GM19467 (cell line): ENCODE results near the gene DNAAF8.

ENCODE experiments used
- ATAC-seq: cut with Tn5 transposase; IDR thresholded peaks from one replicate; pipeline ENCODE4 v1.9.1; 2021; ENCODE audit warnings: mild to moderate bottlenecking, moderate library complexity; ENCODE audit not compliant: unreplicated experiment

The DNAAF8 gene

DNA sequence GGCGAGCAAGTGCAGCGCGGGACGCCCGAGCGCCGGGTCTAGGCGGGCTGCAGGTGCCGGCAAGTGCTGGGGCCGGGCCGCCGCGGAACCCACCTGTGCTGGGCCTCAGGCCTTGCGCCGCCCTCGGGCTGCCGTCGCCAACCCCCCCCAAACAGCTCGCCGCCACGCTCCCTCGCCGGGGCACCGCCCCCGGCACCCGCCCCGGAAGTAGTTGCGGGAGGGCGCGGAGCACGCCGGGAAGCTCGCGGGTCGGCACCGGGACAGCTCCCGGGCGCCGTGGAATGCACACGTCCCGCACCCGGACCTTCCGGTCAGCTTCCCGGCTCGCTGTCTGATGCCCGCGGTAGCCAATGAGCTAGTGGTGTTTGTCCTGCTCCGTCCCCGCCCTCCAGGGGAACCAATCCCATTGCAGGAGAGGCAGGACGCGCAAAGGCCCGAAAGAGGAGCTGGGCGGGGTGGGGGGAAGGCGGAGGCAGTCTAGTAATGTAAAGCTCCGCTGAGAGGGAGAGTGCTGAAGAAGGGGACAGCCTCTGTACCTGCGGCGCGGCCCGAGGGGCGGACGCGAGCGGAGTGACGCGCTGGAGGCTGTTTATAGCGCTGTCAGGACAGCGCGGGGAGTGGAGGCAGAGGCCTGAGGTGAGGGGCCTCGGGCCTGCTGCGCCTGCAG lies at the start of gene DNAAF8, which contains the start of gene ANKS3:
Gene DNAAF8 (plus strand): TSS at position 475 of the 667 bp plus-strand sequence. CDS start 1,978 bp downstream, outside the sequence.
Gene ANKS3 (minus strand): TSS at position 209 of the 667 bp plus-strand sequence. CDS start 4,122 bp downstream, outside the sequence.
- ATAC-seq = peak; percentile 77

DNA sequence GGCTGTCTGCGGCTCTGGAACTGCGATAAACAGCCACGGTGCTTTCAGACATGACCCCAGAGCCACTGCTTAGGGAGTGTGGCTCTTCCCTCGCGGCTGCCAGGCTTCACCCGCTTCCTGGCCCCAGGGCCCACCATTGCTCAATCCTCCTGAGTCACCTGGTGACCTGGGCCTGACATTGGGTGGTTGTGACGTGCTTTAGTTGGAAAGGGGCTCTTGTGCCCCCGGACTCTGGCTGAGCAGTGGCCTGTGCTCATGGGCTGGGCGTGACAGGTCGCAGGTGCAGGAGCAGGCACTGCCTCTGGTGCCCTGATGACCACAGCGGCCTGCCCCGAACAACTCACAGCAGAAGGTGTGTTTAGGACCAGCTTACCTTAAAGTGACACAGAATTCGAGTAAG lies 49.6 kb upstream of the DNAAF8 start:
- no peak for ATAC-seq

DNA sequence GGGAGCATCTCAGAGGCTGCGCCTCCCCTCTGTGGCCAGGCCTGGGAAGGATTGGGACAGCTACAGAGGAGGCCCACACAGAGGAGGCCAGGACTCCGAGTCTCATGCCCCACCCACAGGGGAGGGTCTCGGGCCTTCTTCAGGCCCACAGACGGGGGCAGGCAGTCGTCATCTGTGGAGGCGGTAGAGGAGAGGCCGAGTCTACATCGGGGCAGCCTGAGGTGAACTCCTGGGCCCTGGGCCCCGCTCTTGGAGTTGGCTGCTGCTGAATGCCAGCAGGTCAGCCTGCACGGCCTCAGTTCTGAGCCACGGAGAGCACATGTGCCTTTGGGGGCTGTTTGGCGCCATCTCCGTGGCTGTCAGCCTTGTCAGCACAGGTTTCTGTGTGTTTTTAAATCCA lies 49.0 kb upstream of the DNAAF8 start:
- no peak for ATAC-seq

DNA sequence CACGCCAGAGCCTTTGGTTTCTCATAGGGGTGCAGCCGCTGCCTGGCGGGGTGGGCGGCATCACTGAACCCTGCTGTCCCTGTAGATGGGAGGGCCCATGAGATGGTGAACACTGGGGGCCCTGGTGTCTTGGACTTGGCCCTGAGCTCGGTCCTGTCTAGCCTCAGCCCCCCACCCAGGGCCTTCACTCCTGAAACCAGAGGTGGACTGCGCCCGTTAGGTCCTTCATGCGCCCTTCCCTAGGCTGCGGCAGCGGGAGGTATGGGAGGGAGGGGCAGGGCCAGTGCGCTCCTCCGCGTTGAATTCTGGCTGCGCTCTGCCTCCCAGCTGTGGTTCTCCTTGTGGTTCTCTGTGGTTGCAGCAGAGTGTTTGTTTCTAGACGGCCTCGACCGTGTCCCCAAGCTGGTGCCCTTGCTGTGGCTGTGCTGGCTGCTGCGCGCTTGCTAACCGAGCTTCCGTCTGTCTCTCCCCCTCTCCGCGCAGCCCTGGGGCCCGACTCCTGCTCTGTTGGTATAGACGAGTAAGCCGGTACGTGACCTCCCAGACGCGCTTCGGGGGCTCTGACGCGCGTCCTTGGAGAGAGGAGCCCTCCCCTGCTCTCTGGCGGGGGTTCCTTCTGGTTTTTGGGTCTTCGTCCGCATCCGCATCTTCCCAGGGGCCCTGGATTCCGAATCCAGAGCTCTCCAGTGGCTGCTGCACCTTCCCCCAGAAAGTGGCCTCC lies 48.4 kb upstream of the DNAAF8 start:
- no peak for ATAC-seq

DNA sequence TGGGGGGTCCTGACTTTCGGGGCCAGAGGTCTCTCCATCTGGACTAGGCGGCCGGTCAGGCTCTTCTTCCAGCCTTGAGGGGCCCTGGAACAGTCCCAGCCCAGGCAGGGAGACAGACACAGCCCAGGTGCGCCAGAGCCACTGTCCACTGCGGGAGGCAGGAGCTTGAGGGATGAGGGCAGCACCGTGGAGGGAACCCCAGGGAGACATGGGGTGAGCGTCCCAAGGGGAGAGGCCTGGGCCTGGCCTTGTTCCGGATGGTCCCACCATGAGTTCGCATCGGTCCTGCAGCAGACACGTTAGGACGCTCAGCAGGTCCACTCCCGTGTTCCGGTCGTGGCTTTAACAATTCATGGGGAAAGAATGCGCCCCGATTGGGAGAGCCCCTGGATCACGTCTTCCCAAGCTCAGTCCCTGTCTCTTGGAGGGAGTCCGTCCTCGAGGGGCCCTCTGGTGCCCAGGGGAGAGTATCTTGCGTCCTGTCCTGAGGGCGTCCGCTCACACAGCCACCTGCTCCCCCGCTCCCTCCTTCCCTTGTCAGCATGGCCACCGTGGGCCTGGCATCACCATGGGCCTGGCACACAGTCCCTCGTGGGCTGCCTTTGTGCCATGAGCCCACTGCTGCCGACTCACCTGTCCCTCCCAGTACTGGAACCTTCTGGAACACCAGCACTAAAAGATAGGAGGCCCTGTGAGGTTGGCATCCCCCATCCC lies 47.7 kb upstream of the DNAAF8 start:
- ATAC-seq = no peak

DNA sequence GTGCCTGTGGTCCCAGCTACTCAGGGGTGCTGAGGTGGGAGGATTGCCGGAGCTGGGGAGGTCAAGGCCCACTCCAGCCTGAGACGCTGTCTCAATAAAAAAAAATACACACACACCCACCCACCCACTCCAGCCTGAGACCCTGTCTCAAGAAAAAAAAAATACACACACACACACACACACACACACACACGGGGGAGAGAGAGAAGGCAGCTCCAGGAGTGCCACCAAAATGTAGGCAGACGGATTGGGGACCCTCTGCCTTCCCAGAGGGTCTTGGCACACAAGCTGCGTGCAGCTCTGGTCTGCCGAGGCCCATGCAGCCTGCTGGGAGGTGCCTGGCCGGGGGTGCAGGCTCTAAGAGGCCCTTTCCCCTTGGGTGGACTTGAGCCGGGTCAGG lies 46.9 kb upstream of the DNAAF8 start:
- ATAC-seq = no peak

DNA sequence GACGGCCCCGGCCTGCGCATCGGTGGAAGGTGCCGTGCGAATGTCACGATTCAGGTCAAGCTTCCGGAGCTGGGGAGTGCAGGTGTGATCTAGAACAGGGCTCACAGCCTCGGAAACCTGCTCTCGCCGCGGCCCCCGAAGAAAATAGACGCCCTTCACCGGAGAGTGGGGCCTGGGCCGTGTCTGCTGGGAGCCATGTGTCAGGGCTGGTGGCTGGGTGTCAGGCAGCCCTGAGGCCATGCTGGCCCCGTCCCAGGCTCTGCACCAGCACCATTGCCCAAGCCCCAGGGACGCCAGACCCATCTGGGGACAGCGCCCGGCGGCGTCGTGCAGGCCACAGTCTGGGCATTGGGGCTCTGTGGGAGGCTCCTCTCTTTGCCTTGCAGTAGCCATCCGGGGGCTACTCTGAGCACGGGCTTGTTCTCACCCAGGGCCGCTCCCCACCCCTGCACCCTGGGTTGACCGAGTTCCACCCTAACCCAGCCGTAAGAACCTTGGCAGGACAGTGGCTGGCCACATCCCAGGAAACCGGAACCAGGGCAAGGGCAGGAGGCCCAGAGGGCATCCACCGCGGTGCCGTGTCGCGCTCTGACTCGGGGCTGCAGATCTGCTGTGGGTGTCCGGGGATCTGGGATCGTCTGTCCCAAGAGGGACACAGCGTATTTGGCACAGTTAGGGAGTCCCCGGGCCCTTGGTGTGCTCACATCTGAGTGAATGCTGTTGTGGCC lies 46.2 kb upstream of the DNAAF8 start:
- ATAC-seq = no peak

DNA sequence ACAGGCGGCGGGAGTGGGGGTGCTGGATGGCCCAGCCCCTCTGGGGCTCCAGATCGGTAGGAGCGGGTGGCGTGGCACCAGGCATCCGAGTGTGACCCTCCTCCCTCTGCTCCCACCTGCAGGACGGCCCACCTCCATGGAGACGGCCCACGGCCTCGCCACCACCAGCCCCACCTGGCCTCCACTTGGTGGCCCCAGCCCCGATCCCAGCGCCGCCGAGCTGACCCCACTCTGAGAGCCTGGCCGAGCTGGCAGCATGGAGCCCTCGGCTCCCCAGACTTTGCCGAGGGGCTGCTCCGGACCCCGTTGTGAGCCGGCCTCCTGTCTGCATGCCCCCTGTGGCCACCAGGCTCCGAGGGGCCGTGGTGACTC lies 45.7 kb upstream of the DNAAF8 start:
- no peak for ATAC-seq

DNA sequence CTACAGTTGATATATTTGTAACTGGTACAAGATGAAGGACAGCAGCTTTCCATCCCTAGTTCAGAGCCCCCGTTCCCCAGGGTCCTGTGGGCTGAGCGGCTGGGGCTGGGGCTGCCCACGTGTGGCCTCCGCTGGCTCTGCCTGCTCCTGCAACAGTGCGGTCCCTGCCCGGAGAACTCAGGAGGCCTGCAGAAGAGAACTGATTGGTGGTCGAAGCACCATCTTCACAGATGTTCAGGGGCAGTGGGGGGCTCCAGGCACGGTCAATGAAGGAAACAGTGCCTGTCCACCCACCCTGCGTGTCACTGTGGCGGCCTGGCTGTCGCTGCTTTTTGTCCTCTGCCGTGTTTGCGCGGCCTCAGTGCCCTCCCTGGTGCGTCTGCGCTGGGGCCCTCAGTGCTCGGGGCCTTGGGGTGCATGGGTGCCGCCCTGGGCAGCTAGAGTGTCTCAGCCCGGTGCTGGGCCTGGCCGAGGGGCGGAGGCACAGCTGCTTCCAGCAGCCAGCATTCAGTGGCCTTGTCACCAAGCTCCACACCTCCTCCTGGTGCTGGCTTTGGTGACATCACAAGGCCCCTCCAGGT lies 45.2 kb upstream of the DNAAF8 start:
- ATAC-seq = no peak

DNA sequence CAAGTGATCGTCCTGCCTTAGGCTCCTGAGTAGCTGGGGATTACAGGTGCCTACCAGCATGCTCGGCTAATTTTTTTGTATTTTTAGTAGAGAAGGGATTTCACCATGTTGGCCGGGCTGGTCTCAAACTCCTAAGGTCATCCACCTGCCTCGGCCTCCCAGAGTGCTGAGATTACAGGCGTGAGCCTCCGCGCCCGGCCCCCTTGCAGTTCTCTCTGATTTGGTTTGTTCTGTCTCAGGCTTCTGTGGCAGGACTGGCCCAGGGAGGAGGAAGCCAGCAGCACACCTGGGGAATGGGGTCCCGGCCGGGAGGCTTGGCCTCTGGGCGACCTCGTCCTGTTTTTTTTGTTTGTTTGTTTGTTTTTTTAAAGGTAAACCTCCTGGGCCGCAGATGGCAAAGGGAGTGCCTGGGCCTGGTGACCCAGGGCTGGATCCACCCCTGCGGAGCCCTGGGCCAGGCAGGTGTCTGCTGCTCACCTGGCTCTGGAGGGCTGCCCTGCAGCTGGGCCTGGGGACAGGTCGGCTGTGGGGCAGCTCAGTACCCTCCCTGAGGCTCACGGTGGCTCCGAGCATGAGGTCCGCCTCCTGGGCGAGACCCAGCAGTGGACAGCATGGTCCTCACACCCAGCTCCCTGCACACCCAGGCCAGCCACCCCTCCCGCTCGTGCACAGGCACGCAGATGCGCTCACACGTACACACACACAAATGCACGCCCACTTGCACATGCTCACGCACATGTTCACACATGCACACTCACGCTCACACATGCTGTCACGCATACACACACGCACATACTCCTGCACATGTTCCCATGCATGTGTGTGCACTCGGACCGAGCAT lies 44.3 kb upstream of the DNAAF8 start:
- ATAC-seq = no peak

DNA sequence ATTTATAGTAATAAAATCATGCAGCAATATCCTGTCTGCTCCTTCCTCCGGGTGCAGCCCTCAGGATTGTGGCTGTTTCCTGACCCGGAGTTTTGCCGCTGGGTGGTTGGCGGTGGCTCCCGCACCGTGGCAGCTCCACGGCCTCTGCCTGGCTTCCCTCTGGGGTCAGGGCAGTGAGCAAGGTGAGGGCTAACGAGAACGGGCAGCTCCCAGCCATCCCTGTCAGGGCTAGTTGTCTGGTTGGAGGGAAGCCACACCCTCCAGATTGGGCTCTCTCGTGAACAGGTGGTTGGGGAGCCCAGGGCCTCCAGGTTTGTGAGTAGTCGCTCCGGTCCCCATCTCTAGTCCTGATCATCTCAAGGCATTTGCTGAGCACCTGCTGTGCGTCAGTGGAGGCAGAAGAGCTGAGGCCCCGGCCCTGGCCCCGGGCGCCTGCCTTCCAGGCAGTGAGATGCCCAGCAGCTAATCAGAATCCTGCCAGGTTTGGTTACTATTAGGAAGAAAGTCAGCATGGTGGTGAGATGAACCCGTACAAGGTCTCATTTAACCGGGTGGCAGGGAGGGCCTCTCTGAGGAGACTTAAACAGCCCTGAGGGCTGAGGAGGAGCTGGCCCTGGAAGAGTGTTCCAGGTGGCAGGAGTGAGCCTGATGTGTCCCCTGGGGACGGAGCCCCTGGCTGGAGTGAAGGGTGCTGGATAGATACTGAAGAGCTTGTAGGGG lies 43.2 kb upstream of the DNAAF8 start:
- ATAC-seq = no peak

DNA sequence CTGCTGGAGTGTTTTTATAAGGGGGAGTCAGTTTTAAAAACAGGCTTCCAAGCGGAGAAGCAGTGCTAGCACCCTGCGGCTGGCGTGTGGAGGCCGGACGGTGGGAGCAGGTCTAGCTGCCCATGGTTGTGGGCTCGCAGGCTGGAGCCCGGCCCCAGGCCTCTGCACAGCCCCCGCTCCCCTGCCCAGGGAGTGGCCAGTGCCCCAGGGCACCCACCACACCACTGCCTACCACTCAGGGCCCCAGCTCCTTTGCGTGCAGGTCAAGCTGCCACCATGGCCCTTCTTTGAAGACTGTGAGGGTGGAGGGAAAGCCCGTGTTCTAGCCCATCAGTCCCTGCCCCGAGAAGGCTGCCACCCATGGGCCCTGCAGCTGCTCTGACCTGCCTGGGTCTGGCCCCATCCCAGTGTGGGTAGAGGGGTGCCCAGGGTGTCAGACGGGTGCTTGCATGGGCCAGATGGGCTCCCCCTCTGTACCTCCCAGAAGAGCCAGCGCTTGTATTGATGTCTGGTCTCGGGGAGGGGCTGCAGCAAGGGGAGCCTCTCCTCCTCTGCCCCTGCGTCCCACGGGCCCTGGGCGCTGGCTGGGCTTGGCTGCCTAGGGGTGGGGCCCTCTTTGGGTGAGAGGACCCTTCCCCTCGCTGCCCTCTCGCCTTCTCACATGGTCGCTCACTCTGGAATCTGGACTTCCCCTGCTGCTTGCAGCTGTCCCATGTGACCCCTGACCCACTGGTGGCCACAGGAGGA lies 42.5 kb upstream of the DNAAF8 start:
- ATAC-seq = no peak

DNA sequence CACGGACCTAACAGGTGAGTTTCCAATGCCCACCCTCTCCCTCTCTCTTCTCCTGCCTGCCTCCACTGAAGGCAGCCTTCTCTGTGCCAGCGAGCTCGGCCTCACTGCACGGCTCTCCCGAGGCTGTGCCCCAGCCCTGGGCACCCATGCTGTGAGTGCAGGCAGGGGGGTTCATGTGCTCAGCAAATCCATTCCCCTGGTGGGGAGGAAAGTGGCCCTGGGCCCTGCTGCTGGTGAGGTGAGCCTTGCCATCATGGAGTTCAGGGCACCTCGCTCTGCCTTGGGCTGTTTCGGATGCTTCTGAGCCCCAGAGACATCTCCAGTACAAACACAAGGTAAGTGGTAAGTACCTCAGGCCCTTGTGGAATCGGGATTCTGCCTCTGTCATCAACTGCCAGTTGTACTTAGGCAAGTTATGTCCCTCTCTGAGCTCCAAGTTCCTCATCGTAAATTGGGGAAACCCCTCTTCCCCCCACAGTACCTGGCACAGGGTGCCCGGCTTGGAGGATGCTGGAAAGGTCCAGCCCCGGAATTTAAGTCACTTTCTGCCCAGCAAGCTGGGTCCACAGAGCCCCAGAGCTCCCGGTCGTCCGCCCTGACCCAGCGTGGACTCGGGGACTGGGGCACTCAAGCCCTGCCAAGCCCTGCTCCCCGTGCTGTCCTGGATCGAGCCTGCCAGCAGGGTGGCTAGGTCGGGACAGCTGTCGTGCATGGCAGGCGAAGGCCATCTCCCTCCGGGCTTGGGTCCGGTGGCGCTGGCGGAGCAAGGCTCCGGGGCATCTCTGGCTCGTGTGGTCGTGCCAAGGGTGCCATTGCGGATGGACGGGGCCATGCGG lies 41.7 kb upstream of the DNAAF8 start:
- ATAC-seq = peak; percentile 19

DNA sequence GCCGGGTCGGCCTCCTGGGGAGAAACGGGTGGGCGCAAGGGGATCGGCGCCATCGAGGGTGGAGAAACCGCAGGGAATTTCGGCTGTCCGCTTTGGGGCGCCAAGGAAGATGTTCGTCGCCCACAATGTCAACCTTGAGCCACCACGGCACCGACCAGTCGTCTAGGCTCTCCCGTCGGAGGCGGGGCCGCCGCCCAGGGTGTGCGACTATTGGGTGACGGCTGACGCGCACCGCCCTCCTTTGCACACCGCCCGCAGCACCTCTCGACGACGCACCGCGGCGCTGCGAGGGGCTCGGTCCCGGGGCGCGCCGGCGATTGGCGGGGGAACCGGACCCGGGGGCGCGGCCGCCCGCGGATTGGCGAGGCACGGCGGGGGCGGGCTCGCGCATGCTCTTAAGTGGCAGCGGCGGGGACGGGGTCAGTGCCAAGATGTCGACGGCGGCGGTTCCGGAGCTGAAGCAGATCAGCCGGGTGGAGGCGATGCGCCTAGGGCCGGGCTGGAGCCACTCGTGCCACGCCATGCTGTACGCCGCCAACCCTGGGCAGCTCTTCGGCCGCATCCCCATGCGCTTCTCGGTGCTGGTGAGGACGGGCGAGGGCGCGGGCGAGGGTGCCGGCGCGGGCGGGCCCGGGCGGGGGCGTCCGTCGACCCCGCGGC lies 40.9 kb upstream of the DNAAF8 start, which contains the start of gene NUDT16L1:
Gene NUDT16L1 (plus strand): TSS at position 267 of the 660 bp plus-strand sequence. CDS start 165 bp downstream, at position 432.
- ATAC-seq = peak; percentile 91

DNA sequence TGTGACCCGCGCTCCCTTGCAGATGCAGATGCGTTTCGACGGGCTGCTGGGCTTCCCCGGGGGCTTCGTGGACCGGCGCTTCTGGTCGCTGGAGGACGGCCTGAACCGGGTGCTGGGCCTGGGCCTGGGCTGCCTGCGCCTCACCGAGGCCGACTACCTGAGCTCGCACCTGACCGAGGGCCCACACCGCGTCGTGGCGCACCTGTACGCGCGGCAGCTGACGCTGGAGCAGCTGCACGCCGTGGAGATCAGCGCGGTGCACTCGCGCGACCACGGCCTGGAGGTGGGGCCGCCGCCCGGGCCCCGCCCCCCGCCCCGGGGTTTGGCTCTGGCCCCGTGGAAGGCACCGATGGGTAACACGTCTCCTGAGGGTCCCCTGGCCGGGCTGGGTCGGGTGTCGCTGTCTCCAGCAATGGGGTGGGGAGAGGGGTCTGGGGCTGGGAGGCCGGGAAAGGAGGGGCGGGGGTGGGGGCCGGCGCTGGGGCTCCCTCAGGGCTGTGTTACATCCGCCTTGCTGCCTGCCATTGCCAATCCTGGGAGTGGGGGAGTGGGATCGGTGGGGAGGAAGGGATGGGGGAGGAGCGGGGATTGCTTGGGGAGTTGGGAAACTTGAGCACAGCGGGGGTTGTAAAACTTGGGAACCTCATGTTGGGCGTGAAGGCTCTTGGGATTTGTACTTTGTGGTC lies 40.2 kb upstream of the DNAAF8 start:
- no peak for ATAC-seq

DNA sequence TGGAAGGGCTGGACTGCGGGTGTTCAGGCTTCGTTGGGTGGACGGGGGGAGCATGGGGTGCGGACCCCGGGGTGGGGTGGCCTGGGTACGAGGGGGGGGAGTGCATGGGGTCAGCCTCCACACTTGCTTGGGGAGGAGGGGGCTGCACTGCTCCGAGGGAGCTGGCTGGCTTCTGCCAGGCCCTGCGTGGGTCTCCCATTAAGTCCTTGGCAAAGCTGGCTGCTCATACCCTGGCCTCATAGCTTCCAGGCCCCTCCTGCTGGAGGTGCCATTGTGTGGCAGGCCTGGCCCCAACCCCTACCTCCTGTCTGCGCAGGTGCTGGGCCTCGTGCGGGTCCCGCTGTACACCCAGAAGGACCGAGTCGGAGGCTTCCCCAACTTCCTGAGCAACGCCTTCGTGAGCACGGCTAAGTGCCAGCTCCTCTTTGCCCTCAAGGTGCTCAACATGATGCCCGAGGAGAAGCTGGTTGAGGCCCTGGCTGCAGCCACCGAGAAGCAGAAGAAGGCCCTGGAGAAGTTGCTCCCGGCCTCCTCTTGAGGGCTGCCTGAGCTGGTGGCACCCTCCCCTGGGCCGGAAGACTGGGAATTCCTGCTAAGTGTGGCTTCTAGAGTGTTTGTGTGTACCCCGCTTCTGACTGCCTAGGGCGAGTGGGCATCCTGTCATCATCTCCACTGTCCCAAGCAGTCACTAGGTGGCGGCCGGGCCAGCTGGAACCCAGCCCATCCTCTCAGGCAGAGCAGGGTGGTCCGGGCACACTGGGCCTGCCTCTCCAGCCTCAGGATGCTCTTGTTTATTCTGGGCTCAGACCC lies 39.5 kb upstream of the DNAAF8 start:
- no peak for ATAC-seq
